DND-41 (cell line): Measurements from ENCODE around the gene ZCCHC24.

ENCODE experiments used
- EZH2 ChIP-seq: IDR thresholded peaks from 3 replicates; pipeline ENCODE4 v1.6.1; 2012; ENCODE audit warnings: borderline replicate concordance, low read depth, mild to moderate bottlenecking, moderate library complexity, low read length, inconsistent platforms; ENCODE audit not compliant: severe bottlenecking
- TF ChIP-seq, protein P1 (sequence below): IDR thresholded peaks from 2 replicates; pipeline ENCODE4 v1.5.1; 2012; ENCODE audit warnings: borderline replicate concordance, low read length, moderate library complexity, mild to moderate bottlenecking; ENCODE audit not compliant: poor library complexity, severe bottlenecking; ENCODE audit errors: extremely low read depth

DNA sequence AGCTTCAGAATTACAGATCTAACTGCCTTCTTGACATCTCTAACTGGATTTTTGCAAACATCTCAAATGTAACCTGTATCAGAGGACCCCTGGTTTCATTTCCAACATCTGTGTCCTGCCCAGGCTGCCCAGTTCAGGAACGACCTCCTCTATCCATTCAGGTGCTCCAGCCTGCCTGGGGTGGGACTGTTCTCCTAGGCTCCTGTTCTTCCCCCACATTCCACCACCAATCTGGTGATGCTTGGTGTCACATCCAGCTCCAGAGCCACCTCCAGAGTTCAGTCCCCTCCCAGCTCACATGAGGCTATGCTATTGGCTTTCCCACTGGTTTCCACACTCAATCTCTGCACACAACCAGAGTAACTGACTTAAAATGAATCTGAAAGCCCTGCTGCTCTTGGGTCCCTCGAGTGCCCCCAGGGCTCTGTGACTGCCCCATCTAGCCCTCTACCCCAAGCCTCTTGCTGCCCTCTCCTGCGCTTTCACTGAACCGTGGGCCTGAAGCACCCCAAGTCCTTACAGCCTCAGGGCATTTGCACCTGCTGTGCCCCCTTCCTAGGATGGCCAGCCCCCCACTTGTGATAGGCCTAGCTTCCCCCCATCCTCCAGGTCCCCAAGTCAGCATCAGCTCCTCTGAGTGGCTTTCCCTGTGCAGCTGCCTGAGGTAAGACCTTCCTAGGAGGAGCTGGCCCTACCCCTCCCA lies 52.1 kb downstream of the ZCCHC24 start:
- TF ChIP-seq, protein P1, sequence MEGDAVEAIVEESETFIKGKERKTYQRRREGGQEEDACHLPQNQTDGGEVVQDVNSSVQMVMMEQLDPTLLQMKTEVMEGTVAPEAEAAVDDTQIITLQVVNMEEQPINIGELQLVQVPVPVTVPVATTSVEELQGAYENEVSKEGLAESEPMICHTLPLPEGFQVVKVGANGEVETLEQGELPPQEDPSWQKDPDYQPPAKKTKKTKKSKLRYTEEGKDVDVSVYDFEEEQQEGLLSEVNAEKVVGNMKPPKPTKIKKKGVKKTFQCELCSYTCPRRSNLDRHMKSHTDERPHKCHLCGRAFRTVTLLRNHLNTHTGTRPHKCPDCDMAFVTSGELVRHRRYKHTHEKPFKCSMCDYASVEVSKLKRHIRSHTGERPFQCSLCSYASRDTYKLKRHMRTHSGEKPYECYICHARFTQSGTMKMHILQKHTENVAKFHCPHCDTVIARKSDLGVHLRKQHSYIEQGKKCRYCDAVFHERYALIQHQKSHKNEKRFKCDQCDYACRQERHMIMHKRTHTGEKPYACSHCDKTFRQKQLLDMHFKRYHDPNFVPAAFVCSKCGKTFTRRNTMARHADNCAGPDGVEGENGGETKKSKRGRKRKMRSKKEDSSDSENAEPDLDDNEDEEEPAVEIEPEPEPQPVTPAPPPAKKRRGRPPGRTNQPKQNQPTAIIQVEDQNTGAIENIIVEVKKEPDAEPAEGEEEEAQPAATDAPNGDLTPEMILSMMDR = no peak
- no peak for TF ChIP-seq EZH2
